ENCODE results near the gene STEAP1B.
"Not testable (repeated sequence)": the region's sequence is repeated elsewhere in the genome, so short reads cannot be mapped to it uniquely, and the experiment has no call there.

- TF ChIP-seq CTCF (IDR thresholded peaks at IDR 0.05 in 2 of 3, conservative IDR thresholded peaks at IDR 0.05 in 1 of 3; ENCODE audit: borderline replicate concordance in 1 of 3, insufficient read depth in 1 of 3, low read depth in 2 of 3, low read length in 2 of 3); EGR1 (IDR thresholded peaks at IDR 0.05; ENCODE audit: low read depth): not testable (repeated sequence)
Measured at GRCh38 chr7:22493160-22493925, 6.6 kb downstream of the STEAP1B start.

Data from HCT116 (cell line).